Measurements from ENCODE around the gene GAS2.
"Not testable (repeated sequence)": the region's sequence is repeated elsewhere in the genome, so short reads cannot be mapped to it uniquely, and the experiment has no call there.

GAS2 gene

DNA sequence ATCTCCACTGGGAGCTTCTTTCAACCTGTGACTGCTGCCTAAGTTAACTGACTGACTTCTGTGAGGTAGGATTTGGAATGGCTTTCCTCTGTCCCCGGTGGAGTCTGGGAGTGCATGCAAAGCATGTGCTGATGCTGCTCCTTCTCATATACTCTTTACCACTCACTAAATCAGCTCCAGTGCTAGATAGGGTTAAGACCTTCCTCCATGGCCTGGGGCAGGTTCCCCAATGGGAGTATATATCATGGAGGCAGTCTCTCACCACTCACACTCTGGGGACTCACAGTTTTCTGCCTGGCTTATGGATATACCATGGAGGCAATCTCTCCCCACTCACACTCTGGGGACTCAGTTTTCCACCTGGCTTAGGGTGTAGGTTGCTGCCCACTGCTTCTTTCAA is 30.7 kb upstream of the GAS2 start:
- 0% methylated on average over 1 of the region's 1 CpG for WGBS

DNA sequence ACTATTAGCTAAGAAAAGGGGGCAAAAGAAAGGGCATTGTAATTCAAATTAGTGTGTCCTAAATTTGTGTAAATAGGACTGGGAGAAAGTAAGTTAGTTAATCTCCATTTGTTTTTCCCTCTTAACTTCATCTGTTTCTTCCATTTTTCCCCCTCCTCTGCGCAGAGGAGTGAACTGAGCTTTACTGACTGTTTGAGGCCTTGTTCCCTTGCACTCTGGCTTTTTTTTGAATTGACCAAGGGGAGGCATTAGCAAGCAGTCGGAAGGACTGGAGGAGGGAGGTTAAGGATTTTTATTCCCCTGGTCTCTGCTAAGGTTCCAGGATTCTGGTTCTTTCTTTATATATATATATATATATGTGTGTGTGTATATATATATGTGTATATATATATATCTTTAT is 25.5 kb upstream of the GAS2 start:
- no peak for DNase-seq
- Histone ChIP-seq H2AK5ac (ENCODE audit: low read length, severe bottlenecking) (no peak overlapping the region), H2BK12ac (ENCODE audit: low read length in 2 of 2) (no peak overlapping the region), H3K14ac (ENCODE audit: low read length in 2 of 2) (no peak overlapping the region), H3K4me3 (ENCODE audit: insufficient read depth in 1 of 2, low read depth in 1 of 2, low read length in 2 of 2) (no peak overlapping the region), H3K18ac (ENCODE audit: low read depth in 1 of 2, low read length in 2 of 2) (no peak overlapping the region), H3K36me3 (ENCODE audit: control insufficient read depth in 1 of 2, insufficient read depth in 2 of 2, low read depth in 1 of 2, low read length in 2 of 2) (no peaks in the 10 kb centered on the region), H3K23ac (ENCODE audit: low read length in 2 of 2) (no peak overlapping the region), H3K4me1 (ENCODE audit: control insufficient read depth, insufficient read depth, low read depth, low read length) (no peaks in the 10 kb centered on the region), H3K79me1 (replicated peaks; ENCODE audit: low read length, poor library complexity, severe bottlenecking) (no peaks in the 10 kb centered on the region), H2AFZ (ENCODE audit: low read depth, low read length) (no peak overlapping the region), H3K27me3 (ENCODE audit: control insufficient read depth in 1 of 2, insufficient read depth in 1 of 2, low read length in 2 of 2) (no peaks in the 10 kb centered on the region), H3K9ac (ENCODE audit: low read length) (no peak overlapping the region), H3K27ac (ENCODE audit: low read length, poor library complexity, severe bottlenecking) (no peak overlapping the region), H4K8ac (ENCODE audit: low read length) (no peak overlapping the region), H3K4me2 (ENCODE audit: low read length, poor library complexity, severe bottlenecking) (no peak overlapping the region), H2BK15ac (ENCODE audit: low read depth, poor library complexity, severe bottlenecking) (no peak overlapping the region), H2BK120ac (ENCODE audit: low read depth, low read length) (no peak overlapping the region), H3K4ac (ENCODE audit: low read depth in 1 of 2, low read length in 2 of 2) (no peak overlapping the region), H3K9me3 (ENCODE audit: control insufficient read depth, low read length) (no peaks in the 10 kb centered on the region), H4K91ac (ENCODE audit: low read length) (no peak overlapping the region), H2BK5ac (ENCODE audit: low read depth, low read length, poor library complexity, severe bottlenecking) (no peak overlapping the region)
- no CpG with 5 or more reads among the region's 2 CpGs for WGBS

More for the DNA sequence above, 30.7 kb upstream of the GAS2 start:
- Histone ChIP-seq H3K4me3 (ENCODE audit: insufficient read depth in 1 of 2, low read depth in 1 of 2, low read length in 2 of 2) (no peak overlapping the region), H3K27ac (ENCODE audit: low read length, poor library complexity, severe bottlenecking) (no peak overlapping the region), H2BK12ac (ENCODE audit: low read length in 2 of 2) (no peak overlapping the region), H3K4me2 (ENCODE audit: low read length, poor library complexity, severe bottlenecking) (no peak overlapping the region), H2BK120ac (ENCODE audit: low read depth, low read length) (no peak overlapping the region), H4K8ac (ENCODE audit: low read length) (no peak overlapping the region), H3K18ac (ENCODE audit: low read depth in 1 of 2, low read length in 2 of 2) (no peak overlapping the region), H3K27me3 (ENCODE audit: control insufficient read depth in 1 of 2, insufficient read depth in 1 of 2, low read length in 2 of 2) (no peaks in the 10 kb centered on the region), H2BK15ac (ENCODE audit: low read depth, poor library complexity, severe bottlenecking) (no peak overlapping the region), H3K4me1 (ENCODE audit: control insufficient read depth, insufficient read depth, low read depth, low read length) (peaks cover 9% of the 10 kb centered on the region), H3K23ac (ENCODE audit: low read length in 2 of 2) (no peak overlapping the region), H3K79me1 (replicated peaks; ENCODE audit: low read length, poor library complexity, severe bottlenecking) (no peaks in the 10 kb centered on the region), H4K91ac (ENCODE audit: low read length) (no peak overlapping the region), H3K9ac (ENCODE audit: low read length) (no peak overlapping the region), H3K14ac (ENCODE audit: low read length in 2 of 2) (no peak overlapping the region), H3K4ac (ENCODE audit: low read depth in 1 of 2, low read length in 2 of 2) (no peak overlapping the region), H2AK5ac (ENCODE audit: low read length, severe bottlenecking) (no peak overlapping the region), H3K9me3 (ENCODE audit: control insufficient read depth, low read length) (no peaks in the 10 kb centered on the region), H2AFZ (ENCODE audit: low read depth, low read length) (no peak overlapping the region), H3K36me3 (ENCODE audit: control insufficient read depth in 1 of 2, insufficient read depth in 2 of 2, low read depth in 1 of 2, low read length in 2 of 2) (no peaks in the 10 kb centered on the region), H2BK5ac (ENCODE audit: low read depth, low read length, poor library complexity, severe bottlenecking) (no peak overlapping the region)
- no peak for DNase-seq

DNA sequence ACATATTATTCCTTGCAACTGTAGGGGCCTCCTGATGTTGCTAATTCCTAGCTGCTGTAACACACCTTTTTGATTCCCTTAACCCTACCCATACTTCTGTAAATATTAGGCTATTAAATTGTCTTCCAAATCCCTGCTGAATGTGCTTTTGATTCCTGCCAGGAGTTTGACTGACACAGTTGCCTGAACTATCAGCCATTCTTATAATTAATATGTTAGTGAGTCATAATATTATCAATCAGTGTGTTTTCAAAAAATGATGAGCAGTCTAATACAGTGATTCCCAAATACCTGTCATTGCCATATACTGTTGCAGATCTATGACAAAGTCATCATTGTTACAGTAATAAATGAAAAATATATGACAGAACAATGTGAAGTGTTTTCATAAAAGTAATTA is 24.9 kb upstream of the GAS2 start:
- H3K27ac ChIP-seq (ENCODE audit: low read length, poor library complexity, severe bottlenecking): no peak overlapping the region
- no peaks in the 10 kb centered on the region for H3K4me1 ChIP-seq (ENCODE audit: control insufficient read depth, insufficient read depth, low read depth, low read length)
- no peaks in the 10 kb centered on the region for H3K9me3 ChIP-seq (ENCODE audit: control insufficient read depth, low read length)
- no peak overlapping the region for H2AK5ac ChIP-seq (ENCODE audit: low read length, severe bottlenecking)
- H3K27me3 ChIP-seq (ENCODE audit: control insufficient read depth in 1 of 2, insufficient read depth in 1 of 2, low read length in 2 of 2): no peaks in the 10 kb centered on the region
- no peak overlapping the region for H2AFZ ChIP-seq (ENCODE audit: low read depth, low read length)
- H4K8ac ChIP-seq (ENCODE audit: low read length): no peak overlapping the region
- no peak overlapping the region for H3K23ac ChIP-seq (ENCODE audit: low read length in 2 of 2)
- no peak overlapping the region for H3K18ac ChIP-seq (ENCODE audit: low read depth in 1 of 2, low read length in 2 of 2)
- no peak overlapping the region for H2BK5ac ChIP-seq (ENCODE audit: low read depth, low read length, poor library complexity, severe bottlenecking)
- no peaks in the 10 kb centered on the region for H3K79me1 ChIP-seq (replicated peaks; ENCODE audit: low read length, poor library complexity, severe bottlenecking)
- H2BK15ac ChIP-seq (ENCODE audit: low read depth, poor library complexity, severe bottlenecking): no peak overlapping the region
- no peaks in the 10 kb centered on the region for H3K36me3 ChIP-seq (ENCODE audit: control insufficient read depth in 1 of 2, insufficient read depth in 2 of 2, low read depth in 1 of 2, low read length in 2 of 2)
- no peak overlapping the region for H3K4me2 ChIP-seq (ENCODE audit: low read length, poor library complexity, severe bottlenecking)
- no peak for DNase-seq
- no peak overlapping the region for H3K4ac ChIP-seq (ENCODE audit: low read depth in 1 of 2, low read length in 2 of 2)
- H2BK120ac ChIP-seq (ENCODE audit: low read depth, low read length): no peak overlapping the region
- H3K14ac ChIP-seq (ENCODE audit: low read length in 2 of 2): no peak overlapping the region
- no peak overlapping the region for H3K9ac ChIP-seq (ENCODE audit: low read length)
- no peak overlapping the region for H4K91ac ChIP-seq (ENCODE audit: low read length)
- H3K4me3 ChIP-seq (ENCODE audit: insufficient read depth in 1 of 2, low read depth in 1 of 2, low read length in 2 of 2): no peak overlapping the region
- H2BK12ac ChIP-seq (ENCODE audit: low read length in 2 of 2): no peak overlapping the region

DNA sequence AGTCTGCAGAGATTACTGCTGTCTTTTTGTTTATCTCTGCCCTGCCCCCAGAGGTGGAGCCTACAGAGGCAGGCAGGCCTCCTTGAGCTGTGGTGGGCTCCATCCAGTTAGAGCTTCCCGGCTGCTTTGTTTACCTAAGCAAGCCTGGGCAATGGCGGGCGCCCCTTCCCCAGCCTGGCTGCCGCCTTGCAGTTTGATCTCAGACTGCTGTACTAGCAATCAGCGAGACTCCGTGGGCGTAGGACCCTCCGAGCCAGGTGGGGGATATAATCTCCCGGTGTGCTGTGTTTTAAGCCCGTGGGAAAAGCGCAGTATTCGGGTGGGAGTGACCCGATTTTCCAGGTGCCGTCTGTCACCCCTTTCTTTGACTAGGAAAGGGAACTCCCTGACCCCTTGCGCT is 14.1 kb upstream of the GAS2 start:
- DNase-seq; H3K9ac ChIP-seq (ENCODE audit: low read length); H2BK15ac ChIP-seq (ENCODE audit: low read depth, poor library complexity, severe bottlenecking); H2BK12ac ChIP-seq (ENCODE audit: low read length in 2 of 2); H3K9me3 ChIP-seq (ENCODE audit: control insufficient read depth, low read length); H2BK120ac ChIP-seq (ENCODE audit: low read depth, low read length); H3K4ac ChIP-seq (ENCODE audit: low read depth in 1 of 2, low read length in 2 of 2); H4K8ac ChIP-seq (ENCODE audit: low read length); H2BK5ac ChIP-seq (ENCODE audit: low read depth, low read length, poor library complexity, severe bottlenecking); H3K23ac ChIP-seq (ENCODE audit: low read length in 2 of 2); H3K36me3 ChIP-seq (ENCODE audit: control insufficient read depth in 1 of 2, insufficient read depth in 2 of 2, low read depth in 1 of 2, low read length in 2 of 2); H3K27ac ChIP-seq (ENCODE audit: low read length, poor library complexity, severe bottlenecking); H2AFZ ChIP-seq (ENCODE audit: low read depth, low read length); H3K14ac ChIP-seq (ENCODE audit: low read length in 2 of 2); H3K4me2 ChIP-seq (ENCODE audit: low read length, poor library complexity, severe bottlenecking); H3K4me1 ChIP-seq (ENCODE audit: control insufficient read depth, insufficient read depth, low read depth, low read length); H2AK5ac ChIP-seq (ENCODE audit: low read length, severe bottlenecking); H3K27me3 ChIP-seq (ENCODE audit: control insufficient read depth in 1 of 2, insufficient read depth in 1 of 2, low read length in 2 of 2); H3K4me3 ChIP-seq (ENCODE audit: insufficient read depth in 1 of 2, low read depth in 1 of 2, low read length in 2 of 2); H4K91ac ChIP-seq (ENCODE audit: low read length); H3K79me1 ChIP-seq (replicated peaks; ENCODE audit: low read length, poor library complexity, severe bottlenecking); H3K18ac ChIP-seq (ENCODE audit: low read depth in 1 of 2, low read length in 2 of 2): not testable (repeated sequence)
- 80% methylated on average over 15 of the region's 15 CpGs for WGBS

Measured in mesenchymal stem cell (in vitro differentiated cells and primary cell).